Endothelial cell of umbilical vein (primary cell): ENCODE measurements around the gene PLPP2. TPM values are rescaled to one million over a fixed set of nuclear protein-coding genes. Genes with fewer than 3 reads are reported as not detected.
"Not testable (repeated sequence)": the region's sequence is repeated elsewhere in the genome, so short reads cannot be mapped to it uniquely, and the experiment has no call there.

Source experiments
- BruUV-seq: library from RNA; stranded (reverse); fragments of 400-500 nt; replicated peaks from 2 replicates; lab custom pipeline; 2021; lab: Mats Ljungman, UMichigan
- CTCF ChIA-PET: fragments of 300-600, 350-600 bp; sonication (Branson Sonifier 250); formaldehyde crosslinking; loops from one replicate; lab custom pipeline; 2021; ENCODE audit warnings: antibody characterized with exemption, inconsistent platforms; lab: Charles Lee
- POLR2A ChIA-PET: fragments of 300-600, 350-600 bp; sonication (Branson Sonifier 250); formaldehyde crosslinking; loops from one replicate; lab custom pipeline; 2021; ENCODE audit warnings: antibody characterized with exemption, inconsistent platforms; lab: Charles Lee
- DNase-seq: peaks from one replicate; pipeline ENCODE4 v3.0.0-alpha.2; 2011; ENCODE audit warnings: low read depth, low spot score
- FAIRE-seq: peaks from 2 replicates; lab custom pipeline; 2011; peaks lifted over from hg19 to GRCh38; lab: Jason Lieb, UNC
- H2AFZ ChIP-seq: 2 replicates; pipeline ENCODE4 v1.6.0; 2012; ENCODE audit warnings: low read depth, low read length, control low read depth, inconsistent platforms
- H3K27ac ChIP-seq: 2 replicates; pipeline ENCODE4 v1.5.1; 2011; ENCODE audit warnings: low read depth, mild to moderate bottlenecking, control low read depth, low read length, moderate library complexity; ENCODE audit not compliant: insufficient read depth
- H3K27me3 ChIP-seq, 2 experiments: 2 replicates each; pipeline versions ENCODE4 v1.6.0 to v1.6.1; 2011; ENCODE audit warnings: low read length in 2 of 2, mixed read lengths in 1 of 2; ENCODE audit not compliant: control insufficient read depth in 2 of 2, insufficient read depth in 2 of 2
- H3K36me3 ChIP-seq, 2 experiments: 2 replicates in 1 of 2; 3 replicates in 1 of 2; pipeline ENCODE4 v1.5.1; 2011; ENCODE audit warnings: low read length in 2 of 2, mild to moderate bottlenecking in 1 of 2, moderate library complexity in 1 of 2; ENCODE audit not compliant: control insufficient read depth in 2 of 2, insufficient read depth in 2 of 2; ENCODE audit errors: extremely low read depth in 1 of 2
- H3K4me1 ChIP-seq: 3 replicates; pipeline ENCODE4 v1.5.1; 2011; ENCODE audit warnings: mild to moderate bottlenecking, low read length; ENCODE audit not compliant: control insufficient read depth, insufficient read depth; ENCODE audit errors: extremely low read depth
- H3K4me2 ChIP-seq: 2 replicates; pipeline ENCODE4 v1.6.1; 2011; ENCODE audit warnings: low read length, control low read depth, mixed read lengths; ENCODE audit not compliant: insufficient read depth
- H3K4me3 ChIP-seq, 3 experiments: fragments of 200-600 bp in 1 of 3; sonication (generic), shearing (Covaris generic) in 1 of 3; replicated peaks in 1 of 3; 2 replicates each; pipeline ENCODE4 v1.5.1; 2011 to 2016; ENCODE audit warnings: control low read depth in 3 of 3, low read length in 3 of 3, mild to moderate bottlenecking in 2 of 3, inconsistent platforms in 1 of 3, low read depth in 1 of 3, moderate library complexity in 1 of 3; ENCODE audit not compliant: insufficient read depth in 1 of 3
- H3K79me2 ChIP-seq: 2 replicates; pipeline ENCODE4 v1.6.0; 2012; ENCODE audit warnings: low read length, inconsistent platforms; ENCODE audit not compliant: control insufficient read depth, insufficient read depth
- H3K9ac ChIP-seq: replicated peaks from 2 replicates; pipeline ENCODE3; 2011; ENCODE audit warnings: low read length, control low read depth; ENCODE audit not compliant: insufficient read depth; ENCODE audit errors: extremely low read depth
- H3K9me1 ChIP-seq: replicated peaks from 3 replicates; pipeline ENCODE4 v1.6.0; 2011; ENCODE audit warnings: mild to moderate bottlenecking, low read length; ENCODE audit not compliant: control insufficient read depth, insufficient read depth; ENCODE audit errors: extremely low read depth
- H3K9me3 ChIP-seq: replicated peaks from 2 replicates; pipeline ENCODE4 v1.5.1; 2012; ENCODE audit warnings: low read length, inconsistent platforms; ENCODE audit not compliant: control insufficient read depth, insufficient read depth
- H4K20me1 ChIP-seq: replicated peaks from 2 replicates; pipeline ENCODE3; 2011; ENCODE audit warnings: mild to moderate bottlenecking, low read length; ENCODE audit not compliant: control insufficient read depth, insufficient read depth; ENCODE audit errors: extremely low read depth
- EZH2 ChIP-seq: IDR thresholded peaks from 2 replicates; pipeline ENCODE4 v1.6.1; 2012; ENCODE audit warnings: borderline replicate concordance, low read depth, mild to moderate bottlenecking, moderate library complexity, low read length, inconsistent platforms; ENCODE audit not compliant: severe bottlenecking
- GATA2 ChIP-seq: IDR thresholded peaks from 2 replicates; pipeline ENCODE4 v1.7.0; 2011; ENCODE audit warnings: low read depth, mild to moderate bottlenecking, moderate library complexity, mixed read lengths, low read length; ENCODE audit not compliant: insufficient read length, insufficient read depth
- dilution Hi-C: fragments of 300-500 bp; cut with MboI; formaldehyde crosslinking; loops from one replicate; pipeline ENCODE4 v1.15.0; 2019; ENCODE audit warnings: low sequenced_read_pairs; ENCODE audit not compliant: extremely low pct_ligation_motif_present
- intact Hi-C: fragments of 100-400 bp; cut with micrococcal nuclease; formaldehyde crosslinking; loops from one replicate; pipeline ENCODE4 v1.10.0; 2022
- polyA plus RNA-seq, 4 experiments: library from polyadenylated mRNA; depleted of rRNA in 3 of 4; stranded (reverse) in 3 of 4; unstranded in 1 of 4; fragments of >200 nt; gene quantifications; 2 replicates each; pipeline versions ENCODE4 v1.2.1 to v1.2.3, GENCODE V29; 2011 to 2012; ENCODE audit warnings: missing spikeins in 1 of 4
- total RNA-seq: library from RNA; stranded (reverse); gene quantifications from 2 replicates; pipeline ENCODE4 v1.2.3, GENCODE V29; 2021
- TF ChIP-seq, protein P1 (sequence below): IDR thresholded peaks from 2 replicates; pipeline ENCODE4 v1.6.1; 2011; ENCODE audit not compliant: insufficient read depth, insufficient read length

The PLPP2 gene
- total and polyA plus RNA-seq, 2 donors (not counting 3 experiments of a cell fraction or from before 2014, with no cell fraction given) = 27.9 to 34.3 TPM

DNA sequence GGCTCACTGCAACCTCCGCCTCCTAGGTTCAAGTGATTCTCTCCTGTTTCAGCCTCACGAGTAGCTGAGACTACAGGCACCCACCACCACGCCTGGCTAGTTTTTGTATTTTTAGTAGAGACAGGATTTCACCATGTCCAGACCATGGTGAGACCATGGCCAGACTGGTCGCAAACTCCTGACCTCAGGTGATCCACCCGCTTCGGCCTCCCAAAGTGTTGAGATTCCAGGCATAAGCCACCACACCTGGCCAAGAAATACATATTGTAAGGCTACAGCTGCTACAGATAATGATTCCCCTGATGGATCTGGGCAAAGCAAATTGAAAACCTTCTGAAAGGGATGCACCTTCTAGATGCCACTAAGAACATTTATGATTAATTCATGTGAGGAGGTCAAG, 17.8 kb downstream of the PLPP2 start:
- Histone ChIP-seq H3K27me3 (peaks cover under 1 to 1% of the 10 kb centered on the region in 2 experiments), H3K36me3 (no peaks in the 10 kb centered on the region), H2AFZ (no peak overlapping the region), H3K4me2 (no peak overlapping the region), H3K9me3 (no peaks in the 10 kb centered on the region), H4K20me1 (no peaks in the 10 kb centered on the region), H3K9me1 (no peaks in the 10 kb centered on the region), H3K79me2 (no peaks in the 10 kb centered on the region), H3K4me1 (no peaks in the 10 kb centered on the region), H3K9ac (no peak overlapping the region), H3K27ac (no peak overlapping the region), H3K4me3 (no peak overlapping the region)
- no peak for TF ChIP-seq EZH2
- no peak for TF ChIP-seq GATA2
- TF ChIP-seq, protein P1, sequence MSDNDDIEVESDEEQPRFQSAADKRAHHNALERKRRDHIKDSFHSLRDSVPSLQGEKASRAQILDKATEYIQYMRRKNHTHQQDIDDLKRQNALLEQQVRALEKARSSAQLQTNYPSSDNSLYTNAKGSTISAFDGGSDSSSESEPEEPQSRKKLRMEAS = no peak
- CTCF ChIA-PET = no interaction called here
- BruUV-seq = no TSS peak
- POLR2A ChIA-PET = no interaction called here
- intact Hi-C loops (no loop called here), dilution Hi-C loops (no loop called here)
- DNase-seq (no peak), FAIRE-seq (no peak)

DNA sequence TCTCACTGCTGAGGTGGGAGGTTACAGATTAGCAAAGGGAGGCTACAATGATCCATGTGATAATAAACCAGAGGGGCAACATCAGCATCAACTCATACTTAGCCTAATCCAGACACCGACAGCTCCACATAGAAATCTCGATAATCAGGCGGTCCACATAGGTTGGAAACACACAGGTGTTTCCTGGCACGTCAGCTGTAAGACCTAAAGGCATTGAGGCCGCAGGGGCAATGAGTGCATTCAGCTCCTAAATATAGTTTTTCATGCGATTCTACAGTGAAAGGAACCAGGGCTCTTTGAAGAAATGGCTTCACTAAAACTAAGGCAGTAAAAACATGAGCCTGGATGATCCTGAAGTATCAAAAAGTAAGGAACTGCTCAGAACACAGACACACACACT, 19.3 kb downstream of the PLPP2 start:
- TF ChIP-seq, protein P1 = no peak
- Histone ChIP-seq H3K9me1 (no peaks in the 10 kb centered on the region), H4K20me1 (no peaks in the 10 kb centered on the region), H3K36me3 (no peaks in the 10 kb centered on the region), H3K9ac (no peak overlapping the region), H3K79me2 (no peaks in the 10 kb centered on the region), H3K9me3 (no peaks in the 10 kb centered on the region), H3K27ac (no peak overlapping the region), H3K27me3 (peaks cover 4 to 5% of the 10 kb centered on the region in 2 experiments), H3K4me3 (no peak overlapping the region), H2AFZ (no peak overlapping the region), H3K4me1 (no peaks in the 10 kb centered on the region), H3K4me2 (no peak overlapping the region)
- DNase-seq = no peak
- no TSS peak for BruUV-seq
- FAIRE-seq = no peak
- CTCF ChIA-PET = interaction anchor here (0.9 kb wide), 1 partner anchor 9 kb away, joined by 4 read pairs; no protein-coding TSS in a partner anchor
- dilution Hi-C loops = no loop called here
- POLR2A ChIA-PET = no interaction called here
- intact Hi-C loops = no loop called here

DNA sequence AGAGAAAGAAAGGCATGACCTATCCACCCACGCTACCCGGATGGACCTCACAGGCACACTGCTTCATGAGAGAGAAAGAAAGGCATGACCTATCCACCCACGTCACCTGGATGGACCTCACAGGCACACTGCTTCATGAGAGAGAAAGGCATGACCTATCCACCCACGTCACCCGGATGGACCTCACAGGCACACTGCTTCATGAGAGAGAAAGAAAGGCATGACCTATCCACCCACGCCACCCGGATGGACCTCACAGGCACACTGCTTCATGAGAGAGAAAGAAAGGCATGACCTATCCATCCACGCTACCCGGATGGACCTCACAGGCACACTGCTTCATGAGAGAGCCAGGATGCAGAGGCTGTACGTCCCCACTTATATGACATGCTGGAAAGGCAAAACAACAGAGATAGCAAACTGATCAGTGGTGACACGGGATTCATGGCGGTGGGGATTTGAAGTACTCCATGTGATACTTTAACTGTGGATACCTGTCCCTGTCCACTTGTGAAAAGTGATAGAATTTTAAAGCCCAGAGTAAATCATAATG, 20.4 kb downstream of the PLPP2 start:
- H3K27ac ChIP-seq, H3K9me1 ChIP-seq, H3K79me2 ChIP-seq, H3K4me3 ChIP-seq, H3K9me3 ChIP-seq, H3K4me1 ChIP-seq, H3K4me2 ChIP-seq, CTCF ChIA-PET, intact Hi-C loops, H4K20me1 ChIP-seq, H3K9ac ChIP-seq, dilution Hi-C loops, H3K36me3 ChIP-seq, BruUV-seq, H2AFZ ChIP-seq, FAIRE-seq, DNase-seq, POLR2A ChIA-PET: not testable (repeated sequence)
- peaks cover 10 to 15% of the 10 kb centered on the region in 2 experiments for H3K27me3 ChIP-seq
